NCI-H128 (cell line): ENCODE measurements around the gene DPEP1.
"Not testable (repeated sequence)": the region's sequence is repeated elsewhere in the genome, so short reads cannot be mapped to it uniquely, and the experiment has no call there.

Experiments used
- DNase-seq: peaks from one replicate; lab custom pipeline; 2025; ENCODE audit not compliant: unreplicated experiment; lab: John Stamatoyannopoulos, UW

DPEP1 gene

GRCh38 chr16:89645122-89645521 is 31.7 kb downstream of the DPEP1 start:
- DNase-seq = no peak

DNA sequence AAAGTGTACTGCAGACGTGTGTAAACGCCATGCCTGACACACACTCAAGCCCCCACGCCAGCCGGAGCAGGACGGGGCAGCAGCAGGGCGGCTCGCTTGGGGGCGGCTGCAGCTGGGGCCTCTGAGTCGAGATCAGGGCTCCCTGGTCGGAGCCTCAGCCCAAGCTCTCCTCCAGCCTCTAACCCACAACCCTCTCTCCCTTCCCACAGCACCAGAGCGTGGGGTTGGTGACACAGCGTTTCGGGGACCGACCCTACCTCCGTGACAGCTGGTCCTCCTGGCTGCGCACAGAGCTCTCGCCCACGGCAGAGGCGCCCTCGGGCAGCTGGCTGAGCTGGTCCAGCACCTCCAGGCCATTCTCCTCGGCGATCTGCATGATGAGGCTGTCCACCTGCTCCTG is 32.8 kb downstream of the DPEP1 start:
- DNase-seq = no peak

DNA sequence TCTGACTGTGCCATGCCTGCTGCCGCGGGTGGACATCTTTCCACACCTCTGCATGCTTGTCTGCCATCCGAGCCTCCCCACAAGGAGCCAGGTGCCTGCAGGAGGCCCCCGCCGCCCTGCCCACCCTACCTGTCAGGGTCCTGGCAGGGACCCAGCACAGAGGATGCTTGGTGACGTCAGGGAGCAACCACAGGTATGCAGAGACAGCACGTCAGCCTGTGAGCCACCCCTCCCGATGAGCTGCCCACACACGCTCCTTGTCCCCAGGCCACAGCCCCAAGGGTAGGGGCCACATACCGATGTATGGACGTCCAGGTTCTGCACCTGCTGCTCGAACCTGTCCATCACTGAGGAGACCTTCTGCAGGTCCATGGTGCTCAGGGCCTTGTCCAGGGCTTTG is 33.5 kb downstream of the DPEP1 start:
- DNase-seq = no peak

DNA sequence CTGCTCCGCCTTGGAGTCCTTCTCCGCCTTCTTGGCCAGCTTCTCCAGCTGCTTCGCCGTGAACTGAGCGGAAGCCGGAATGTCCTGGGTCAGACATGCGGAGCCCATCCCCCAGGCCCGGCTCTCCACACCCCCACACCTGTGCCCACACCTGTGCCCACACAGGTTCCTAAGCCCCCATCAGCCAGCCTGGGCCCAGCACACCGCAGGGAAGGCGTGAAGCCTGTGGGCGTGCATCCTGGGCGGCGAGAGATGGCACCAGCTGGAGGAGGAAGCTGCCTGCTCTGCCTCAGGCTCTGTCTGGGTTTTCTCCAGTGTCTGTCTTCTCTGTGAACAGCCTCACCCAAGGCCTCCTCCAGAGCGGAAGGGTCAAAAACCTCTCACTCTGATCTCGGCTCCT is 38.1 kb downstream of the DPEP1 start:
- no peak for DNase-seq

DNA sequence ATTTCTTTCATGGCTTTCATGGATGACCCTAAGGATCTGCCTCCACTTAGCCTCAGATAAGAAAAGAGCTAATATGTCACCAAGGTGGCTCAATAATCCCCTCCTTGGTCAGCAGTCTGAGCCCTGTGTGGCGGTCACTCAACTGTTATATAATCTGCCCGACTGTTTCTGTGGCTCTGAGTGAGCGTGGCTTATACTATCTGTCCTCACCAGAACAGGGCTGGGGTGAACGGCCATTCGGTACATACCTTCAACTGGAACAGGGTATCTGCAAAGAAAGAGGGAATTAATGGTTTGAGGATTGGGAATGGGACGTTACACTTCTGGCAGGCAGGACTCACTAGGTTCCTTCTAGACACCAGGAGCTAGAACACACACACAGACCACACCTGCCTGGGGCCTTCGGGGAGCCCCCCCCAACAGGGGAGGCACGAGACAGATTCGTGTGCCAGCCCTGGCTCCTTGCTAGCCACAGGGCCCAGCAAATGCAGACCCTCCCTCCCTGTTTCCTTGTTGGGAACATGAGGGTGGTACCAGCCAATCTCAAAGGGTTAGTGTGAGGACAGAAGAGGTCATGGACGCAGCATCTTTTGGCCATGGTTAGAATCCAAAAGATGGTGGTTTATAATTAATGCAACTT is 40.3 kb downstream of the DPEP1 start:
- no peak for DNase-seq

- no peak for DNase-seq
Measured at GRCh38 chr16:89655062-89655643, 41.7 kb downstream of the DPEP1 start.

GRCh38 chr16:89656435-89657121 is 43.1 kb downstream of the DPEP1 start:
- DNase-seq = no peak

- peak; percentile 55 for DNase-seq
Measured at GRCh38 chr16:89657442-89658220, 44.2 kb downstream of the DPEP1 start, which contains the start of the genes CHMP1A and SPATA33. Gene CHMP1A (minus strand): TSS chr16:89657708. CDS start chr16:89657588, 120 bp downstream. Gene SPATA33 (plus strand): TSS chr16:89657836. CDS start chr16:89657912, 76 bp downstream.

- no peak for DNase-seq
Measured at GRCh38 chr16:89658221-89658879, 44.9 kb downstream of the DPEP1 start.

GRCh38 chr16:89660146-89660545 is 46.7 kb downstream of the DPEP1 start:
- DNase-seq = no peak

DNA sequence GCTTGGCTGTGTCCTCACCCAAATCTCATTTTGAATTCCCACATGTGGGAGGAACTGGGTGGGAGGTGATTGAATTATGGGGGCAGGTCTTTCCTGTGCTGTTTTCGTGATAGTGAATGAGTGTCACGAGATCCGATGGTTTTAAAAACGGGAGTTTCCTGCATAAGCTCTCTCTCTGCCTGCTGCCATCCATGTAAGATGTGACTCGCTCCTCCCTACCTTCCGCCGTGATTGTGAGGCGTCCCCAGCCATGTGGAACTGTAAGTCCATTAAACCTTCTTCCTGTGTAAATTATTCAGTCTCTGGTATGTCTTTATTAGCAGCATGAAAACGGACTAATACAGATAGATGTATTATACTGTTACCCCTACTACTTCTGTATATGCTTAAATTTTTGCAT is 47.8 kb downstream of the DPEP1 start:
- DNase-seq = no peak

- DNase-seq = not testable (repeated sequence)
Measured at GRCh38 chr16:89664238-89664637, 50.8 kb downstream of the DPEP1 start.

- not testable (repeated sequence) for DNase-seq
Measured at GRCh38 chr16:89667000-89667399, 53.6 kb downstream of the DPEP1 start.

DNA sequence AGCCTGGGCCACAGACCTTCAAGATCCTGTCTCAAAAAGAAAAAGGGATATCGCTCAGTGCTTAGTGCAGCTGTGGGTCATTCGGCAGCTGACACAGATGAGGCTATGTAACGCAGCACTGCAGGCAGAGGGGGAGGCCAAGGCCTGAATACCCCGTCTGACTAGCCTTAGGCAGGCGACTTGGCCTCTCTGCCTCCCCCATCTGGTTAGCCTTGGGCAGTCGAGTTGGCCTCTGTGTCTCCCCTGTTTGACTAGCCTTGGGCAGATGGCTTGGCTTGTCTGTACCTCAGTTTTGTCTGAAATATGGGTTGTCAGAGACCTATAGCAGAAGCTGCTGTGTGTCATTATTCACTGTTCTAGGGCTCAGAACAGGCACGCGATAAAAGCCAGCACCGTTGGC is 54.2 kb downstream of the DPEP1 start:
- no peak for DNase-seq

DNA sequence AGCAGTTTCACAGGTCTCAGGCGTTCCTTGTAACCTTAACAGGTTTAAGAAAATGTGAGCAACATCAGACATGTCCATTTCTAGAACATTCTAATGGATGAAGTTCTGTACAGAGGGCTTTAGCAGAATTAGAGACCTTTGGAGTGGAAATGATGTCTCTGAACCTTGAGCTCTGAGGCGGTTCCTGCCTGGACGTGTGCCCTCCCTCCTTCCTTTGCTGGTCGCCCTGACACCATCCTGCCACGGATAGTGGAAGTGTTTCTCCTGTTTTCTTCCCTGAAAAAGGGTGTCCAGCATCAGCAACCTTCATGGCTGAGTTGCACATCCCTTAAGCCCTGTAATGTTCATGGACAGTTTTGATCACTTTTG is 55.3 kb downstream of the DPEP1 start:
- no peak for DNase-seq

GRCh38 chr16:89669755-89670154 is 56.3 kb downstream of the DPEP1 start:
- DNase-seq = no peak

- no peak for DNase-seq
Measured at GRCh38 chr16:89670496-89671431, 57.3 kb downstream of the DPEP1 start.

DNA sequence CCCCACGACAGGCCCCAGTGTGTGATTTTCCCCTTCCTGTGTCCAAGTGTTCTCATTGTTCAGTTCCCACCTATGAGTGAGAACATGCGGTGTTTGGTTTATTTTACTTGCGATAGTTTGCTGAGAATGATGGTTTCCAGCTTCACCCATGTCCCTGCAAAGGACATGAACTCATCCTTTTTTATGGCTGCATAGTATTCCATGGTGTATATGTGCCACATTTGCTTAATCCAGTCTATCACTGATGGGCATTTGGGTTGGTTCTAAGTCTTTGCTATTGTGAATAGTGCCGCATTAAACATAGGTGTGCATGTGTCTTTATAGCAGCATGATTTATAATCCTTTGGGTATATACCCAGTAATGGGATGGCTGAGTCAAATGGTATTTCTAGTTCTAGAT is 58.1 kb downstream of the DPEP1 start:
- not testable (repeated sequence) for DNase-seq

DNA sequence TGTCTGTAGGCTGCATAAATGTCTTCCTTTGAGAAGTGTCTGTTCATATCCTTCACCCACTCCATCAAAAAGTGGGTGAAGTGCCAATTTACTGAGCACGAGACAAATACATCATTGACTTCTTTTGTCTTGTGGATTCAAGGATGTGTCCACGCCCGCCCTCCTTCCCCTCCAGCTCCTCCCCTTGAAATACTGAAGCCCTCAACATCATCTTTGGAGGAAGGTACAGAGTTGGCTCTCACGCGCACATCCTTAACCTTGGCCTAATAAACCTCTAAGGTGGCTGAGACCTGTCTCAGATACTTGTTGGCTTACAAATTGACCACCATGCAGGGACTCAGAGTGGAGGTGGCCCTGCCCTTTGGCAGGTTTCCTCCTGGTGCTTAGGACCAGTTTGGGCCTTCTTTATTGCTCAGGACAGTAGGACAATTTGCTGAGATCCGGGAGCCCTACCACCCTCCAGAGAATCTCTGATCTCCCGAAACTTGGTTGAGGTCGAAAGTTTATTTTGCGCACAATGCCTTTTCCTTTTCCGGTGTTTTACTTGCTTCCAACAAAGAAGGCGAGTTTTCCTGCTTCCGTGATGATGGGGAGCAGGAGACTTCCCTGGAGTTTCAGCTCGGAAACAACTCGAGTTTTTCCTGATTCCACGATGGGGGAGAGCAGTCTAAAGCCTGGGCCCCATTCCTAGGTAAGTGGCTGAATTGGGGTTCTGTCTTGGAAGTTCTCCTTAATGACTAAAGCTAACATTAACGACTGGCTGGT is 58.9 kb downstream of the DPEP1 start:
- DNase-seq = no peak
